Lower leg skin (tissue), 3 donors: ENCODE results near the gene CDC42.

Experiments
- POLR2A ChIP-seq, 2 donors: fragments of 450-650 bp; IDR thresholded peaks; one replicate each; pipeline ENCODE4 v1.6.1; 2016 to 2017; ENCODE audit warnings: antibody characterized with exemption in 2 of 2, mild to moderate bottlenecking in 1 of 2, moderate library complexity in 1 of 2
- TF ChIP-seq, protein P1 (sequence below), 3 donors: fragments of 450-650 bp; IDR thresholded peaks; one replicate each; pipeline ENCODE4 v1.5.1; 2016; ENCODE audit warnings: antibody characterized with exemption in 3 of 3, mild to moderate bottlenecking in 3 of 3, moderate library complexity in 2 of 3

DNA sequence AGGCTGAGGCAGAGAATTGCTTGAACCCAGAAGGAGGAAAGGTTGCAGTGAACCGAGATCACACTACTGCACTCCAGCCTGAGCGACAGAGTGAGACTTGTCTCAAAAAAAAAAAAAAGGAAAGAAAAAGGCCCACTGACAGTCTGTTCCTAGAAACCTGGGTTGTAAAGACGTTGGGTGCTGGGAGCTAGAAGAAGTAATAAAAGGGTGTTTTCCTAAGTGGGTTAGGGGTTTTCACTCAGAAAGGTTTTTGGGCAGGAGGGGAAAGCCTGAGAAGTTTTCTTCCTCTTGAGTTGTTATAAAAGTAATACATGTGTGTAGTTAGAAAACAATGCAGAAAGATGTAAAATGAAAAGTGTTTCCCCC, 25.6 kb upstream of the CDC42 start:
- TF ChIP-seq, protein P1, sequence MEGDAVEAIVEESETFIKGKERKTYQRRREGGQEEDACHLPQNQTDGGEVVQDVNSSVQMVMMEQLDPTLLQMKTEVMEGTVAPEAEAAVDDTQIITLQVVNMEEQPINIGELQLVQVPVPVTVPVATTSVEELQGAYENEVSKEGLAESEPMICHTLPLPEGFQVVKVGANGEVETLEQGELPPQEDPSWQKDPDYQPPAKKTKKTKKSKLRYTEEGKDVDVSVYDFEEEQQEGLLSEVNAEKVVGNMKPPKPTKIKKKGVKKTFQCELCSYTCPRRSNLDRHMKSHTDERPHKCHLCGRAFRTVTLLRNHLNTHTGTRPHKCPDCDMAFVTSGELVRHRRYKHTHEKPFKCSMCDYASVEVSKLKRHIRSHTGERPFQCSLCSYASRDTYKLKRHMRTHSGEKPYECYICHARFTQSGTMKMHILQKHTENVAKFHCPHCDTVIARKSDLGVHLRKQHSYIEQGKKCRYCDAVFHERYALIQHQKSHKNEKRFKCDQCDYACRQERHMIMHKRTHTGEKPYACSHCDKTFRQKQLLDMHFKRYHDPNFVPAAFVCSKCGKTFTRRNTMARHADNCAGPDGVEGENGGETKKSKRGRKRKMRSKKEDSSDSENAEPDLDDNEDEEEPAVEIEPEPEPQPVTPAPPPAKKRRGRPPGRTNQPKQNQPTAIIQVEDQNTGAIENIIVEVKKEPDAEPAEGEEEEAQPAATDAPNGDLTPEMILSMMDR (IDR thresholded peaks at IDR 0.05): no peak
- TF ChIP-seq POLR2A (IDR thresholded peaks at IDR 0.05): no peak
